SK-N-SH treated with all-trans-retinoic acid at 6 μM for 48 hours (cell line): Measurements from ENCODE around the gene QPCT.

ENCODE experiments used
- ARNTL ChIP-seq: fragments of 450-650 bp; formaldehyde crosslinking; IDR thresholded peaks from 2 replicates; pipeline ENCODE4 v1.5.0; 2020; ENCODE audit warnings: low read depth, mild to moderate bottlenecking, moderate library complexity, borderline replicate concordance
- BACH2 ChIP-seq: fragments of 250-450 bp; sonication (Bioruptor Pico); IDR thresholded peaks from 2 replicates; pipeline ENCODE4 v1.9.0; 2021; ENCODE audit warnings: mild to moderate bottlenecking, borderline replicate concordance
- CSDC2 ChIP-seq: fragments of 250-450 bp; sonication (Bioruptor Pico); IDR thresholded peaks from 2 replicates; pipeline ENCODE4 v1.5.0; 2020; ENCODE audit warnings: mild to moderate bottlenecking, moderate library complexity
- GLIS3 ChIP-seq: fragments of 250-450 bp; sonication (Bioruptor Pico); IDR thresholded peaks from 2 replicates; pipeline ENCODE4 v1.5.0; 2020; ENCODE audit warnings: mild to moderate bottlenecking, moderate library complexity
- PATZ1 ChIP-seq: fragments of 250-450 bp; sonication (Bioruptor Pico); IDR thresholded peaks from 2 replicates; pipeline ENCODE4 v1.8.0; 2020; ENCODE audit warnings: mild to moderate bottlenecking, moderate library complexity, borderline replicate concordance
- POU6F1 ChIP-seq: fragments of 250-450 bp; sonication (Bioruptor Pico); IDR thresholded peaks from 2 replicates; pipeline ENCODE4 v1.8.0; 2021; ENCODE audit warnings: low read depth, mild to moderate bottlenecking, moderate library complexity, borderline replicate concordance
- RARB ChIP-seq: fragments of 250-450 bp; sonication (Bioruptor Pico); IDR thresholded peaks from 2 replicates; pipeline ENCODE4 v1.8.0; 2021; ENCODE audit warnings: mild to moderate bottlenecking, moderate library complexity
- TOX ChIP-seq: fragments of 250-450 bp; sonication (Bioruptor Pico); IDR thresholded peaks from 2 replicates; pipeline ENCODE4 v1.8.0; 2021; ENCODE audit warnings: mild to moderate bottlenecking, moderate library complexity, borderline replicate concordance
- ZFP3 ChIP-seq: fragments of 250-450 bp; sonication (Bioruptor Pico); IDR thresholded peaks from 2 replicates; pipeline ENCODE4 v1.5.0; 2020; ENCODE audit warnings: mild to moderate bottlenecking, moderate library complexity
- ZNF565 ChIP-seq: fragments of 450-650 bp; formaldehyde crosslinking; conservative IDR thresholded peaks from 2 replicates; pipeline ENCODE4 v1.5.0; 2020; ENCODE audit warnings: low read depth, mild to moderate bottlenecking, moderate library complexity
- ZNF70 ChIP-seq: fragments of 450-650 bp; formaldehyde crosslinking; IDR thresholded peaks from 2 replicates; pipeline ENCODE4 v1.5.0; 2020; ENCODE audit warnings: mild to moderate bottlenecking, moderate library complexity

- TF ChIP-seq ARNTL (CRISPR knock-in tag) (no peak), RARB (CRISPR knock-in tag) (no peak), ZFP3 (CRISPR knock-in tag) (no peak), TOX (CRISPR knock-in tag) (no peak), PATZ1 (CRISPR knock-in tag) (no peak), POU6F1 (CRISPR knock-in tag) (no peak), CSDC2 (CRISPR knock-in tag) (no peak), ZNF70 (CRISPR knock-in tag) (no peak), GLIS3 (CRISPR knock-in tag) (no peak), ZNF565 (CRISPR knock-in tag) (no peak), BACH2 (no peak)
Measured at GRCh38 chr2:37343537-37344434, 644 bp upstream of the QPCT start.
